ENCODE results near the gene ZNF423. TPM values are rescaled to one million over a fixed set of nuclear protein-coding genes. Genes with fewer than 3 reads are reported as not detected.
A peak's percentile ranks its signal among the peaks of the same experiment; 100 is the strongest.

The ZNF423 gene
- total RNA-seq, 4 donors from 2014 or later = 0.67 to 3.7 (median 2.2) TPM

DNA sequence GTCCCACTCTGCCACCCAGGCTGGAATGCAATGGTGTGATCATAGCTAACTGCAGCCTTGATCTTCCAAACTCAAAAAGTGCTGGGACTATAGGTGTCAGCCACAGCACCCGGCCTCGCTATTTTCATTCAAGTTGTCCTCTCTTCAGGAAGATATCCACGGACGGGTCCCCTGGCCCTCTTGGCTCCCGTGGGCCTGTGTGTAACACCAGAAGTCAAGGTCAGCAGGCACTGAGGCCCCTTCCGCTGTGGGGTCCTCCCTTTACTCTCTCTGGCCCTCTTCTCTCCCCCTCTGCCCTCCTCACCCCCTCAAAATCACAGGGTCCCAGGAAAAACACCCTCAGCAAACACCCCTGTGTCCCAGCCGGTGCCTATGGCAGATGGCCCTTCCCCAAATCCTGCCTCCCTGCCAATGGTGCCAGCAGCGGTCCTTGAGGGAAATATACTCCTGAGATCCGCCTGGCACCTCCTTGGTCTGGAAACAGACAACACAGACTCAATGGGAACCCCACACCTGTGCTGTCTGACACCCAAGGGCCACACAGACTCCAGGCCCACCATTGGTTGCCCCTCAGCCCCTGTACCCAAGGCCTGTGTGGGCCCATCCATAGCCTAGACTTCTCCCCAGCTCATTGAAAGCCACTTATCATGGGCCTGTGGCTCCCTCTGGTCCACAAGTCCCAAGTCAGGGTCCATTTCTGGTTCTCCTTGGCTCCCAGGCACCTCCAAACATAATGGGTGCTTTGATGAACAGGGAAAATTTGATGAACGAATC lies 221.5 kb downstream of the ZNF423 start:
- DNase-seq (ENCODE audit: low spot score in 2 of 2) = peak in 1 of 2 donors; percentile 75
- intact Hi-C loops (cut with DNase I; ENCODE audit: low total_unique reads) = no loop called here
- 85 to 93% methylated on average over 10 of the region's 10 CpGs for WGBS, 2 donors
- no peak overlapping the region for H3K4me3 ChIP-seq (ENCODE audit: low read depth, poor library complexity, severe bottlenecking)
- no peak for TF ChIP-seq POLR2A (IDR thresholded peaks at IDR 0.05)
- TF ChIP-seq, protein P1, sequence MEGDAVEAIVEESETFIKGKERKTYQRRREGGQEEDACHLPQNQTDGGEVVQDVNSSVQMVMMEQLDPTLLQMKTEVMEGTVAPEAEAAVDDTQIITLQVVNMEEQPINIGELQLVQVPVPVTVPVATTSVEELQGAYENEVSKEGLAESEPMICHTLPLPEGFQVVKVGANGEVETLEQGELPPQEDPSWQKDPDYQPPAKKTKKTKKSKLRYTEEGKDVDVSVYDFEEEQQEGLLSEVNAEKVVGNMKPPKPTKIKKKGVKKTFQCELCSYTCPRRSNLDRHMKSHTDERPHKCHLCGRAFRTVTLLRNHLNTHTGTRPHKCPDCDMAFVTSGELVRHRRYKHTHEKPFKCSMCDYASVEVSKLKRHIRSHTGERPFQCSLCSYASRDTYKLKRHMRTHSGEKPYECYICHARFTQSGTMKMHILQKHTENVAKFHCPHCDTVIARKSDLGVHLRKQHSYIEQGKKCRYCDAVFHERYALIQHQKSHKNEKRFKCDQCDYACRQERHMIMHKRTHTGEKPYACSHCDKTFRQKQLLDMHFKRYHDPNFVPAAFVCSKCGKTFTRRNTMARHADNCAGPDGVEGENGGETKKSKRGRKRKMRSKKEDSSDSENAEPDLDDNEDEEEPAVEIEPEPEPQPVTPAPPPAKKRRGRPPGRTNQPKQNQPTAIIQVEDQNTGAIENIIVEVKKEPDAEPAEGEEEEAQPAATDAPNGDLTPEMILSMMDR (IDR thresholded peaks at IDR 0.05) = no peak

GRCh38 chr16:49632795-49633184 lies 223.1 kb downstream of the ZNF423 start:
- H3K4me3 ChIP-seq (ENCODE audit: low read depth, poor library complexity, severe bottlenecking) = no peak overlapping the region
- 74 to 89% methylated on average over 4 of the region's 4 CpGs for WGBS, 2 donors
- intact Hi-C loops (cut with DNase I; ENCODE audit: low total_unique reads) = no loop called here
- TF ChIP-seq, protein P1 (IDR thresholded peaks at IDR 0.05) = no peak
- TF ChIP-seq POLR2A (IDR thresholded peaks at IDR 0.05) = no peak
- peak in 1 of 2 donors; percentile 79 for DNase-seq (ENCODE audit: low spot score in 2 of 2)

- no peak for DNase-seq (ENCODE audit: low spot score in 2 of 2)
- no peak for TF ChIP-seq POLR2A (IDR thresholded peaks at IDR 0.05)
- TF ChIP-seq, protein P1 (IDR thresholded peaks at IDR 0.05) = no peak
- no peak overlapping the region for H3K4me3 ChIP-seq (ENCODE audit: low read depth, poor library complexity, severe bottlenecking)
- intact Hi-C loops (cut with DNase I; ENCODE audit: low total_unique reads) = no loop called here
- 88 to 99% methylated on average over 8 to 9 of the region's 9 CpGs for WGBS, 2 donors
Observed at GRCh38 chr16:49632086-49632794, 223.7 kb downstream of the ZNF423 start.

DNA sequence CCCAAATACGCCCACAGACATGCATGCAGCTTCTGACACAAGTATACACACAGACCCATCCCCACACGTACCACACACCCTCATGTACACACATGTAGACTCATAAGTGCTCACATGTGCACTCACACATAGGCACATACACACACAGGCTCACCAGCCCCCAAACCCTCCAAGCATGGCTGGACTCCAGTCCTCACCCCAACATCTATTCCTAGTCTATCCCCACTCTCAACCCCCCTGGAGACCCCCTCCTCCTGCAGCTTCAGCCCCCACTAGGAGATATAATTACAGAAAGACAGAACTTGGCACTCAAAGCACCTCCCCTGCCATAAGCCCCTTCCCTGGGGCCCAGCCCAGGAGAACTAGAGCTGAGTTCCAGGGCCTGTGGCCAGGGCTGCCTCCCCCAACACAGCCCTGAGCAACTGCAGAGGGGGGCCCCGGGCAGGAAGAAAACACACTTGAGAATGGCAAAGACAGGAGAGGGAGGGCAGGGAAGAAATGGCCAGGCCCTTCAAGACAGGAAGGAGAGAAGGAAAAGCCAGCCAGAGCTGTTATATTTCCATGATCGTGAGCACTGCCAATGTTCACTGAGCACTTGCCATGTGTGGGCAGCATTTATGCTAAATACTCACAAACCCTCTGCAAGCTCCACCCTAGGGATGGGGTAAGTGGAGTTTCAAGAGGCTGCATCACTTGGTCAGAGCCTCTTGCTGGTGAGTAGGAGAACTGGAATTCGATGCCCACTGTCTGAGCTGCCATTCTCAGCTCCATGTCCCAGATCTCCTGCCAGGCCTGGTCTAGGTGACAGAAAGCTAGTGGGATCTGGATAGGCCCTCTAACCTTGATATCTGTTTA lies 224.5 kb downstream of the ZNF423 start:
- TF ChIP-seq, protein P1 (IDR thresholded peaks at IDR 0.05) = no peak
- no peak for TF ChIP-seq POLR2A (IDR thresholded peaks at IDR 0.05)
- intact Hi-C loops (cut with DNase I; ENCODE audit: low total_unique reads) = no loop called here
- 49 to 52% methylated on average over 5 of the region's 5 CpGs for WGBS, 2 donors
- H3K4me3 ChIP-seq (ENCODE audit: low read depth, poor library complexity, severe bottlenecking) = no peak overlapping the region
- peak in 1 of 2 donors; percentile 72 for DNase-seq (ENCODE audit: low spot score in 2 of 2)

- WGBS, 2 donors = 93 to 94% methylated on average over 4 of the region's 4 CpGs
- peak in 1 of 2 donors; percentile 56 for DNase-seq (ENCODE audit: low spot score in 2 of 2)
- no peak overlapping the region for H3K4me3 ChIP-seq (ENCODE audit: low read depth, poor library complexity, severe bottlenecking)
- TF ChIP-seq, protein P1 (IDR thresholded peaks at IDR 0.05) = no peak
- no peak for TF ChIP-seq POLR2A (IDR thresholded peaks at IDR 0.05)
- intact Hi-C loops (cut with DNase I; ENCODE audit: low total_unique reads) = no loop called here
Observed at GRCh38 chr16:49630783-49631182, 225.1 kb downstream of the ZNF423 start.

Data from lower leg skin (tissue), 4 donors.